ENCODE data around the gene SLC7A7. TPM values are rescaled to one million over a fixed set of nuclear protein-coding genes. Genes with fewer than 3 reads are reported as not detected.

SLC7A7 gene
- total and polyA plus RNA-seq, 2 of the 13 experiments (the other 11 are each of a cell fraction or from before 2014, with no cell fraction given): 0.13 to 0.63 TPM

- POLR2A ChIA-PET: interaction anchor here (0.9 to 1.6 kb wide), 4 partner anchors 10 to 47 kb away, joined by 3 to 6 read pairs (median 4); partner anchors contain the start of gene OXA1L
- Histone ChIP-seq H3K79me2 (ENCODE audit: insufficient read depth, low read length) (no peaks in the 10 kb centered on the region), H3K4me2 (ENCODE audit: low read depth, low read length) (no peak overlapping the region), H3K4me1 (ENCODE audit: insufficient read depth, low read length) (peaks cover 32% of the 10 kb centered on the region), H3K4me3 (replicated peaks in 1 of 3; ENCODE audit: insufficient read depth in 1 of 3, low read depth in 2 of 3, low read length in 3 of 3) (no peak overlapping the region), H3K27ac (ENCODE audit: extremely low read length, insufficient read depth, low read length) (no peak overlapping the region), H3K9ac (ENCODE audit: insufficient read depth, low read depth, low read length) (no peak overlapping the region), H3K27me3 (ENCODE audit: control insufficient read depth in 1 of 2, insufficient read depth in 2 of 2, low read length in 2 of 2) (no peaks in the 10 kb centered on the region; a peak in 1 of 5 replicates), H2AFZ (ENCODE audit: low read length) (no peak overlapping the region), H4K20me1 (ENCODE audit: insufficient read depth, low read length) (no peaks in the 10 kb centered on the region), H3K36me3 (replicated peaks in 1 of 2; ENCODE audit: control insufficient read depth in 1 of 2, insufficient read depth in 2 of 2, low read length in 2 of 2) (no peaks in the 10 kb centered on the region), H3K9me3 (ENCODE audit: low read length) (no peaks in the 10 kb centered on the region)
- 72% methylated on average over 9 of the region's 9 CpGs for WGBS (ENCODE audit: low lambda C conversion rate)
- CTCF ChIA-PET (ENCODE audit: low intra/inter-chr PET ratio, low total read pairs): interaction anchor here (1.2 kb wide), 1 partner anchor 40 kb away, joined by 4 read pairs; no protein-coding TSS in a partner anchor
- no peak for DNase-seq (ENCODE audit: low spot score)
- ATAC-seq: peak; percentile 8; the same call in 1 of the 3 replicates
- in situ Hi-C loops (cut with HindIII; ENCODE audit: extremely low pct_ligation_motif_present, low pct_unique_long_range_greater_than_20kb) (no loop called here), intact Hi-C loops (cut with micrococcal nuclease; ENCODE audit: unreplicated experiment) (no loop called here)
- no TSS peak for BruUV-seq (replicated peaks)
- no peak for FAIRE-seq
- TF ChIP-seq USF2 (IDR thresholded peaks at IDR 0.05; ENCODE audit: low read depth, low read length): peak; percentile 6; the same call in 1 of the 2 replicates
- TF ChIP-seq USF2 (CRISPR knock-in tag; IDR thresholded peaks at IDR 0.05; ENCODE audit: borderline replicate concordance): no peak
- no peak for TF ChIP-seq ZBTB40 (IDR thresholded peaks at IDR 0.05)
- 0 out of 2 replicates have a peak, but pooled peaks have one; percentile 30 for TF ChIP-seq ZBTB40 (CRISPR knock-in tag; IDR thresholded peaks at IDR 0.05)
- TF ChIP-seq HMGA1 (CRISPR knock-in tag; conservative IDR thresholded peaks at IDR 0.05): no peak
- TF ChIP-seq ZNF101 (CRISPR knock-in tag; IDR thresholded peaks at IDR 0.05; ENCODE audit: borderline replicate concordance, low read depth): no peak
- TF ChIP-seq ZNF280B (CRISPR knock-in tag; IDR thresholded peaks at IDR 0.05; ENCODE audit: borderline replicate concordance): 0 out of 2 replicates have a peak, but pooled peaks have one; percentile 47
- TF ChIP-seq ZNF773 (CRISPR knock-in tag; IDR thresholded peaks at IDR 0.05; ENCODE audit: borderline replicate concordance): no peak
Measured at GRCh38 chr14:22813145-22813544, 2.1 kb downstream of the SLC7A7 start.

Measured in HepG2 (cell line).